Stimulated activated CD8-positive, alpha-beta memory T cell treated with anti-CD3 and anti-CD28 coated beads, Interleukin-15, amount 100 ng/mL, for 1 hour (primary cell): Measurements from ENCODE around the gene DOCK8.
A peak's percentile ranks its signal among the peaks of the same experiment; 100 is the strongest.

ENCODE experiments used
- DNase-seq: peaks from one replicate; pipeline ENCODE4 v3.0.0-alpha.2; 2020; ENCODE audit warnings: low read depth

The DOCK8 gene

DNA sequence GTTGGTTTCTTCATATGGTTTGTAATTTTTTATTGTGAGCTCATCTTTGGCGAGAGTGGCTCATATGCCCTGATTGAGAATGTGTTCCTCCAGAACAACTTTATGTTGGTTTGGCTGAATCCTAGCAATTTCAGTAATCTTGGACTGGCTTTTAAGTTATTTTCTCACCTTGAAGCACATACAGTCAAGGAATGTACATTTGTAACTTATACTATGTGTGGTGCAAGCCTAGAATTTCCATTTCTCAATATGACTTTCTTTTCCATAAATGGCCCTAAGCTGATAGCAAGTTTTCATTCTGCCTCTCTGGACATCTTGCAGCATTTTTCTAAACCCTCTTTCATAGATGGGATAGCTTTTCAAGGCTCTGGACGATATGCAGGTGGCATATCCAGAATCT, 247.5 kb downstream of the DOCK8 start:
- DNase-seq, result no peak

GRCh38 chr9:462606-463005, 247.9 kb downstream of the DOCK8 start:
- no peak for DNase-seq

GRCh38 chr9:463455-464171, 248.9 kb downstream of the DOCK8 start:
- DNase-seq, result no peak

GRCh38 chr9:466747-467146, 252.1 kb downstream of the DOCK8 start:
- no peak for DNase-seq

DNA sequence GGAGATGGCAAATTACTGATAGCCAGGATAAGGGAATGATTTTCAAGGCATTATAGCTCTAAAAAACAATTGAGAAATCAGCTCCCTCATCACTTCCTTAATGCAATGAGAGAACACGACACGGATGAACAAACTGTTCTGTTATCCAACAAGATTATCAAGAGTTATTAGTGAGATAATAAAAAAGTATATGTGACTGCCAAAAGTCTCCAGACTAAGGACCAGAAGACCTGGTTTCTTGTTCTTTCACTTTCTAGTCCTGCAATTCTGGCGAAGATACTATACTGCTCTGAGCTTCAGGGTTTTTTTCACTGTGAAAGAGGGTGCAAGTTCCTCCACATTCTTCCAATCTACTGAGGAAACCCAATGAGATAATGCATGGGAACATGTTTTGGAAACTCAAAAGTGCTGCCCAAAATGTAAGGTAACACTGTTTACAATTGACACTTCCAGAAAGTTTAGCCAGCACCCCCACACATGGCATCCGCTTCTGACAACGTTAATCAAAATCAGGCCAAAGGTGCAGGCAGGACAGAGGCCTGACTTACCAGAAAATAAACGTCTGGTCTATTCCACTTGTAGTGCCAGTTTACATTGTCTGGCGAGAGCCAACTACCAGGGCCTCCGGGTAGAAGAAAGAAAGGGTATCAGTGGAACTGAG, 254.2 kb downstream of the DOCK8 start:
- no peak for DNase-seq

DNA sequence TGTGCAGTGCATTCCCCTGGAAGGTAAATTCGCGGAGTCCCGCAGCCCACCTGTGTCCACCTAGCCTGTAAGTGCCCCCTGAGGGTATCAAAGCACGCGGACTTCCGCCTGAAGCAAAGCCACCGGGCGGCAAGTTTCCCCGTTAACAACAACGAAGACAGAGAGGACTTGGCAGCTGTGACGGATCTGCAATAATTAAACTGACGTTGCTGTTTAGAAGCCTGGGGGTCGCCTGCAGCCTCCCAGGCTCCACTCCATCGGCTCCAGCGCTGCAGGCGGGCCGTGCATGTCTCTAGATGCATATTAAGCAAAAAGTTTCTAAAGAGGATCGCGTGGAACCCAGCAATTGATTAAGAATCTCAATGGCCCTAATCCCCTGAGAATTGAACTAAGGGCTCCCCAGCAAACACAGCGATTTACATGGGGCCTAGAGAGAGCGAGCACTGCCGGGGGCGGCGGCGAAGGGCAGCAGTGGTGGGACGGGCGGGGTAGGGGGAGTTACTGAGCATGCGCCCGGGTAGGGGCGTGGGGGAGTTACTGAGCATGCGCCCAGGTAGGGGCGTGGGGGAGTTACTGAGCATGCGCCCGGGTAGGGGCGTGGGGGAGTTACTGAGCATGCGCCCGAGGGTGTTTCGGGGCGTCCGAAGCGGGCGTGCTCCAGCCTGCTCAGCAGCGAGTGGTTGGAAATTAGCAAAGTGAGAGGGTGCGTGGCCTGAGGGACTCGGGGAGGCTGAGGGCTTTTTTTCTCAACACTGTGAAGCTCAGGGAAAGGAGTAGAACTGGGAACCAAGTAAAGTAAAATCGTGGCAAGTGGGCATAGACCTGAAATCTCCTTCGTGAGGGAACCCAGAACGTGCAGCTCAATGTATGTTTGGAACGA, 255.2 kb downstream of the DOCK8 start:
- peak; percentile 63 for DNase-seq

DNA sequence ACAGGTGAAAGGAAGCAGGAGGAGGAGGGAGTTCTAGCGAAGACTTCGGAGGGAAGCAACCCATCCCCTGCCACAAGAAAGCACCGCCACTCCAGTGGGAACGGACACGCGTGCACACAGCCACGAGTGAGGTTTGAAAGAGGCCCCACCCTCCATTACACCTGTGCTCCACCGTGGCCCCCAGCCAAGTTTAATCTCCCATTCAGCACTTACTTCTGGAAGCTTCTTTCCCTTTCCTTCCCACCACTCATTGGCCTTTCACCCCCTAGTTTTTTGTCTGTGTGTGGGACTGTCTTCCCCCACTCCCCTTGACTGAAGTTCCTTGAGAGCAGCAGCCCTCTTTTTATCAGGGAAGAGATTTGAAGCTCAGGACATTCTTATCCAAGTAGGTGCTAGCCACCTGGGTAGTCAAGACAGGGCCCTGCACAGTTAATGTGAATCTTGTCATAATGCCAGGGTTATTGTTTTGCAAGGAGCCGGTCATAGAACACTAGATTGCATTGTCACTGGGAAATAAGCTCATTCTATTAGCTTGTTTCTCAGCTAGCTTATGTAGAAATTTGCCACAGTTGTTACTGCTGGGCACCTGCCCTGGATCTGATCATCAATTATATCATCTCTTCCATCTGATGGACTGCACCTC, 256.0 kb downstream of the DOCK8 start:
- DNase-seq, result no peak

- no peak for DNase-seq
Observed at GRCh38 chr9:471320-471719, 256.7 kb downstream of the DOCK8 start.

DNA sequence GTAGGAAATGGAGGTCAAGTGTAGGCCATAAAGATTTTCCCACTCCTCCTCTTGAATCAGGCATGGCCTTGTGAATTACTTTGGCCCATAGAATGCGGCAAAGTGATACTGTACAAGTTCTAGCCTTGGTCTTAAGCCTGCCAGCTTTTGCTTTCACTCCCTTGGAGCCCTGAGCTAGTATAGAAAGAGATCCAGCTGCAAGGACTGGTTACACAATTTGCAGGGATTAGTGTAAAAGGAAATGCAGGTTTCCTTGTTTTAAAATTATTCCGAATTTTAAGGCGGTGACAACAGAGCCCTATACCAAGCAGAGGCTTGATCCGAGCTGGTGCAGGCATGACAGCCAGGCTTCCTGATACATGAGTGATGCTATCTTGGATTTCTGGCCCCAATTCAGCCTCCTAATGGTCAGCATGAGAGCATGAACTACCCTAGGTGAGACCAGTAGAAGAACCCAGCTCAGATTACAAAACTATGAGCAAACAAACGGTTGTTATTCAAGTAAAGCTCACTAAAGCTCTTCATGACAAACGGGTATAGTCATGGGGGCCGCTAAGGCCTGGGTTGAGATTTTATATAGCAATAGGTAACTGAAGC, 257.9 kb downstream of the DOCK8 start:
- DNase-seq, result no peak

GRCh38 chr9:477193-477592, 262.5 kb downstream of the DOCK8 start:
- no peak for DNase-seq

DNA sequence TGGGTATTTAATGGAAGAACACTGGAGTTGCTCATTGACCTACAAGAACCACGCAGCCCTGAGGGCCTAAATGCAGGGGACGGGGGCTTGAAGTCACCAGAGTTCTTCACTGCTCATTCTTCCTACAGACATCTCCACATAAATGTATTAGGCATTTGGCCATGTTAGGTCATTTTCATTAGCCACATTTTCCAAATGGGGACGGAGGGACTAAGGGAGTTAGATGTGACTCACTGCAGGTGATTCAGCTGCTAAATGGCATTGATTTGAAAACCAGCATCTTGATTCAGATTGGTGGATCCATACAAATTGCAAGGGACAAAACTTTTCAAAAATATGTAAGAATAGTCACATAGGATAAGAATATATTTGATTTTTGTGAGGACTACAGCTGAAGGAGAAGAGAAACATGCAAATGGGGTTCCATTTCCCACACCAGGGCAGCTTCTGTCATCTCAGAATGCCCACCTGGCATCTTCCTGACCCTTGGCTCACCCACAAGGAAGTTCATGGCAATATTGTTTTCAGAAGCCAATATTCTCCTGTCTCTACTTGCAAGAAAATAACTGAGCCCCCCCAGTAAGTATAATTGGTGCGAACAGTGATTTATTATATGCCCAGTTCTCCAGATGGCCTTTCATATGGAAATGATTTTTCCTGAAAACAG, 264.8 kb downstream of the DOCK8 start:
- DNase-seq, result no peak

DNA sequence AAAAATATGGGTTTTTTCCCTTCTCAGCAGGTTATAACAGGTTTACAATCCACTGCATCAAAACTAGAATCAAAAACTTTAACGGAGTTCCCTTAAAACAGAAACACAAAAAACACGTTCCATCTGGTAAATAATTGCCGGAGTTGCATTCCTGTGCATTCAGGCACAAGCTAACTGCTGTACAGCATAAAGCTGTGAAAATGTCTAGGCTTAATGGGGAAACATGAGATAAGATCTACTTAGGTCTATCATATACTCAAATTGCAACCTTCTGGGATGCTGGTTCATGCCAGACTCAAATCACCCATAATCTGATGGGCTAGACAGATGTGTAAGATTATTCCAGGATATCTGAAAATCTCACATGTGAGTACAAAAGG, 265.3 kb downstream of the DOCK8 start:
- no peak for DNase-seq

DNA sequence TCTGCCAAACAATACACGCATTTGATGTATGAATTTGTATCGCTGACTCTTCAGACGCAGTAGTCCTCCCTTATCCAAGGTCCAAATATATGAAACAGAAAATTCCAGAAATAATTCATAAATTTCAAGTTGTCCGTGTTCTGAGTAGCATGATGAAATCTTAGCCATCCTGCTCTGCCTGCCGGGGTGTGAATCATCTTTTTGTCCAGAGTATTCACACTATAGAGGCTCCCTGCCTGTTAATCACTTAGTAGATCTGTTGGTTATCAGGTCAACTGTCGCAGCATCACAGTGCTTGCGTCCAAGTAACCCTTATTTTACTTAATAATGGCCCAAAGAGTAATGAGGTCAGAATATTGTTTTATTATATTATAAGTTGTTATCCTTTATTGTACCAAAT, 268.1 kb downstream of the DOCK8 start:
- no peak for DNase-seq

GRCh38 chr9:486156-486555, 271.5 kb downstream of the DOCK8 start:
- DNase-seq, result no peak

- no peak for DNase-seq
Observed at GRCh38 chr9:487429-487828, 272.8 kb downstream of the DOCK8 start.

- no peak for DNase-seq
Observed at GRCh38 chr9:488448-488847, 273.8 kb downstream of the DOCK8 start.

DNA sequence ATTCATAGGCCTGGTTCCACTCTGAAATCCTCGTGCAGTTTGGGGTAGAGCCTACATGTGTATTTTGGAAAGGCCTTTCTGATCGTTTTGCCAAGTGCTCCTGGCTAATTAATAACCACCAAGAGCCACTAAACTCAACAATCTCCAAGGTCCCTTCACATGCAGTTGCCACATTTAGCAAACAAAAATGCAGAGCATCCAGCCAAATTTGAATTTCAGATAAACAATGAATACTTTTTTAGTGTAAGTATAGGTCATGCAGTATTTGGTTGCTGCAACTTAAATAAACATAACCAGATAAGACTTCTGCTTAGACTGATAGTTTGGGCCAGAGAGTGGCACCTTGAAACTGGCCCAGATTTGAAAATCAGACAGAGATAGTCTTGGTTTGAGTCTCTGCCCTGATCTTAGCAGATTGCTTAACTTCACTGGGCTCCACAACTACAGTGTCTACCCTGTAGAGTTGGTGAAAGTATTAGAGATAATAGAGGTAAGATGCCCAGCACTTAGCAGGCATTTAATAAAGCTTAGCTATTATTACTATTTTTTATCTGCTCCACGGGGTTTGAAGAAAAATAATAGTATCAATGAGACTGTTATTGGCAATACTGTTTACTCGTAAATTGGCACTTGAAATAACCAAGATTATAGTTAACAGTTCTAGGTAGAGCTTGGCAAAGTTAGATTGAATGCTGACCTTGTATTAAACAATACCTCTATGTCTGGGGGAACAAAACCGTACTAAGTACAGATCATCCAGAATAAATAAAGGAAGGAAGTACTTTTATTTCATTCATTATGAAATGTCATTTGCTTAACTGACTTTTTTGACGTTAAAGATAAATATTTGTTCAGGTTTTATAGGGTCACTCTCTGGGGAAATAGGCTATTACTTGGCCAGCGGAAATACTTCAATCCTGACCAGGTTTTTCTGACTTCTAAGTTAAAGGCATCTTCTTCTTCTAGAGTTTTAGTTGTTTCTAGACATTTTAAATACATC, 274.8 kb downstream of the DOCK8 start:
- DNase-seq, result no peak

- DNase-seq, result no peak
Observed at GRCh38 chr9:494764-495163, 280.1 kb downstream of the DOCK8 start.

DNA sequence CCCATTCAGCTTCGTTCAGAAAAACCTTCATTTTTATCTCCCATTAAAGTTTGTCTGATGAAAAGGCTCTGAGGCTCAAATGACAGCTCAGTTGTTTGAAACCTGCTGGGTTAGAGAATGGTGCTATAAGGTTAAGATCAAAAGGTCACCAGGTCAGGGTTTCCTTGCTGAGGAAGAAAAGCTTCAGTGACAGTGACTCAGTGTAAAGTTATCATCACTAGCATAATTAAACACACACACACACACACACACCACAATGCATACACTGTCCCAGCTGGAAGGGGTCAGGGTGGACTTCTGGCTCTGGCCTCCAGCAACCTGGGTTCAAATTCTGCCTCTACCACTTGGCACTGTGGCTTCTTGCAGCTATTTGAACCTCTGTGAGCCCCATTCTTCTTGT, 281.1 kb downstream of the DOCK8 start:
- DNase-seq, result no peak

DNA sequence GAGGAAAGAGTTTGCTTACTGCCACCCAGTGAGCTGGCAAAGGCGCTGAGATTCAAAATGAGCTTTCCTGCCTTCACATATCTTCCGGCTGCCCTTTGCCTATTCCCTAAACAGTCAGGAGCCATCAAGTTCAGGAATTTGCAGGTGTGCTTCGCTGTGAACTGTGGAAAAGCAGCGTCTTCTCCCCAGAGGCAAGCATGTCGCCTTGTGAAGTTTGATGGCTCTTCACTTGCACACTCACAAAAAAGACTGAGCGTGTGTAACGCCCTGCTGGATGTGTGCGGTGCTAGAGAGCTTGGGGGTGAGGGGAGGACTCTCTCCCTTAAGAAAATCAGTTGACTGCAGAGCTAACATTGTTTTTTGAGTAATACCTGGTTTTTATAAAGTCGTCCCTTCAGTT, 288.7 kb downstream of the DOCK8 start:
- no peak for DNase-seq
